ENCODE results near the gene LRFN2.

The LRFN2 gene

GRCh38 chr6:40517654-40518053 is 69.5 kb downstream of the LRFN2 start:
- DNase-seq (ENCODE audit: low read depth, low spot score), result no peak

GRCh38 chr6:40516429-40516828 is 70.7 kb downstream of the LRFN2 start:
- no peak for DNase-seq (ENCODE audit: low read depth, low spot score)

GRCh38 chr6:40512340-40512739 is 74.8 kb downstream of the LRFN2 start:
- no peak for DNase-seq (ENCODE audit: low read depth, low spot score)

GRCh38 chr6:40511884-40512283 is 75.3 kb downstream of the LRFN2 start:
- no peak for DNase-seq (ENCODE audit: low read depth, low spot score)

GRCh38 chr6:40510442-40510841 is 76.7 kb downstream of the LRFN2 start:
- no peak for DNase-seq (ENCODE audit: low read depth, low spot score)

- DNase-seq (ENCODE audit: low read depth, low spot score), result no peak
These were observed 77.4 kb downstream of the LRFN2 start for GRCh38 chr6:40509716-40510260.

GRCh38 chr6:40509086-40509485 is 78.1 kb downstream of the LRFN2 start:
- no peak for DNase-seq (ENCODE audit: low read depth, low spot score)

- no peak for DNase-seq (ENCODE audit: low read depth, low spot score)
These were observed 80.2 kb downstream of the LRFN2 start for GRCh38 chr6:40506954-40507353.

GRCh38 chr6:40505191-40505810 is 81.9 kb downstream of the LRFN2 start:
- DNase-seq (ENCODE audit: low read depth, low spot score), result no peak

- DNase-seq (ENCODE audit: low read depth, low spot score), result no peak
These were observed 82.9 kb downstream of the LRFN2 start for GRCh38 chr6:40504274-40504673.

- no peak for DNase-seq (ENCODE audit: low read depth, low spot score)
These were observed 86.9 kb downstream of the LRFN2 start for GRCh38 chr6:40500227-40500626.

GRCh38 chr6:40499215-40499614 is 87.9 kb downstream of the LRFN2 start:
- DNase-seq (ENCODE audit: low read depth, low spot score), result no peak

GRCh38 chr6:40498148-40498547 is 89.0 kb downstream of the LRFN2 start:
- no peak for DNase-seq (ENCODE audit: low read depth, low spot score)

- DNase-seq (ENCODE audit: low read depth, low spot score), result no peak
These were observed 95.0 kb downstream of the LRFN2 start for GRCh38 chr6:40492187-40492586.

- DNase-seq (ENCODE audit: low read depth, low spot score), result no peak
These were observed 96.7 kb downstream of the LRFN2 start for GRCh38 chr6:40490508-40490907.

GRCh38 chr6:40489798-40490197 is 97.4 kb downstream of the LRFN2 start:
- no peak for DNase-seq (ENCODE audit: low read depth, low spot score)

GRCh38 chr6:40486576-40486975 is 100.6 kb downstream of the LRFN2 start:
- no peak for DNase-seq (ENCODE audit: low read depth, low spot score)

- no peak for DNase-seq (ENCODE audit: low read depth, low spot score)
These were observed 101.4 kb downstream of the LRFN2 start for GRCh38 chr6:40485795-40486194.

GRCh38 chr6:40485300-40485699 is 101.9 kb downstream of the LRFN2 start:
- DNase-seq (ENCODE audit: low read depth, low spot score), result no peak

- DNase-seq (ENCODE audit: low read depth, low spot score), result no peak
These were observed 103.1 kb downstream of the LRFN2 start for GRCh38 chr6:40484066-40484465.

GRCh38 chr6:40482532-40482931 is 104.6 kb downstream of the LRFN2 start:
- DNase-seq (ENCODE audit: low read depth, low spot score), result no peak

- DNase-seq (ENCODE audit: low read depth, low spot score), result no peak
These were observed 106.5 kb downstream of the LRFN2 start for GRCh38 chr6:40480678-40481077.

GRCh38 chr6:40479706-40480105 is 107.5 kb downstream of the LRFN2 start:
- no peak for DNase-seq (ENCODE audit: low read depth, low spot score)

Measured in smooth muscle cell of the brain vasculature (primary cell).